Measurements from ENCODE around the gene TSPAN5.

- TF ChIP-seq FOXM1 (IDR thresholded peaks at IDR 0.05; ENCODE audit: low read depth) (no peak), FOXJ3 (CRISPR knock-in tag; IDR thresholded peaks at IDR 0.05) (no peak), JUND (IDR thresholded peaks at IDR 0.05) (no peak), CTCF (IDR thresholded peaks at IDR 0.05) (no peak), NRF1 (IDR thresholded peaks at IDR 0.05; ENCODE audit: low read depth, low read length) (no peak)
Observed at GRCh38 chr4:98544141-98544817, 114.1 kb downstream of the TSPAN5 start.

Measured in SK-N-SH (cell line).